Neural progenitor cell (in vitro differentiated cells): ENCODE results near the gene SBNO1. TPM values are rescaled to one million over a fixed set of nuclear protein-coding genes. Genes with fewer than 3 reads are reported as not detected.

ENCODE experiments used
- DNase-seq: peaks from one replicate; pipeline ENCODE4 v3.0.0-alpha.2; 2016; ENCODE audit warnings: low spot score
- H2AFZ ChIP-seq: fragments of 200-600 bp; sonication (generic); replicated peaks from 2 replicates; pipeline ENCODE4 v1.6.1; 2016; ENCODE audit warnings: antibody characterized with exemption
- H3F3A ChIP-seq: fragments of 200-600 bp; sonication (generic); 2 replicates; pipeline ENCODE4 v1.6.1; 2016; ENCODE audit warnings: antibody characterized with exemption, low read depth
- H3K27ac ChIP-seq: fragments of 200-600 bp; sonication (generic); 2 replicates; pipeline ENCODE4 v1.5.1; 2016; ENCODE audit warnings: mild to moderate bottlenecking
- H3K27me3 ChIP-seq: fragments of 200-600 bp; sonication (generic); 2 replicates; pipeline ENCODE4 v1.6.1; 2016; ENCODE audit warnings: mild to moderate bottlenecking, moderate library complexity
- H3K36me3 ChIP-seq: fragments of 200-600 bp; sonication (generic); 2 replicates; pipeline ENCODE4 v1.5.1; 2016
- H3K4me1 ChIP-seq: fragments of 200-600 bp; sonication (generic); 2 replicates; pipeline ENCODE4 v1.6.1; 2016; ENCODE audit warnings: mixed run types
- H3K4me2 ChIP-seq: fragments of 200-600 bp; sonication (generic); 2 replicates; pipeline ENCODE4 v1.6.1; 2016
- H3K4me3 ChIP-seq: fragments of 200-600 bp; sonication (generic); 2 replicates; pipeline ENCODE4 v1.5.1; 2016
- H3K79me2 ChIP-seq: fragments of 200-600 bp; sonication (generic); 2 replicates; pipeline ENCODE4 v1.6.1; 2016; ENCODE audit warnings: low read depth
- H3K9ac ChIP-seq: fragments of 200-600 bp; sonication (generic); 2 replicates; pipeline ENCODE4 v1.6.1; 2016
- H3K9me3 ChIP-seq: fragments of 200-600 bp; sonication (generic); 2 replicates; pipeline ENCODE4 v1.5.1; 2016; ENCODE audit warnings: low read depth
- H4K20me1 ChIP-seq: fragments of 200-600 bp; sonication (generic); 2 replicates; pipeline ENCODE4 v1.6.1; 2016; ENCODE audit warnings: low read depth
- H3K27ac Mint-ChIP-seq: 3 replicates; pipeline ENCODE4 v1.8.0; 2021; ENCODE audit warnings: mixed read lengths
- H3K27me3 Mint-ChIP-seq: 2 replicates; pipeline ENCODE4 v1.8.0; 2022; ENCODE audit warnings: low read depth, mild to moderate bottlenecking, inconsistent platforms, moderate library complexity, mixed read lengths; ENCODE audit not compliant: insufficient read depth
- H3K36me3 Mint-ChIP-seq: 3 replicates; pipeline ENCODE4 v1.8.0; 2021; ENCODE audit warnings: mixed read lengths
- H3K4me1 Mint-ChIP-seq: 3 replicates; pipeline ENCODE4 v1.8.0; 2021; ENCODE audit warnings: mixed read lengths
- H3K4me3 Mint-ChIP-seq: 3 replicates; pipeline ENCODE4 v1.8.0; 2021; ENCODE audit warnings: mild to moderate bottlenecking, moderate library complexity, mixed read lengths
- H3K9me3 Mint-ChIP-seq: 3 replicates; pipeline ENCODE4 v1.8.0; 2020; ENCODE audit warnings: mixed read lengths
- EZH2 ChIP-seq: fragments of 200-600 bp; sonication (generic); IDR thresholded peaks from 2 replicates; pipeline ENCODE4 v1.6.1; 2017; ENCODE audit warnings: antibody characterized with exemption, mild to moderate bottlenecking, moderate library complexity
- EZH2phosphoT487 ChIP-seq: fragments of 200-600 bp; sonication (generic); IDR thresholded peaks from 2 replicates; pipeline ENCODE4 v1.6.1; 2017; ENCODE audit warnings: antibody characterized with exemption
- total RNA-seq: library from RNA; depleted of rRNA; stranded (reverse); fragments of >200 nt; gene quantifications from 2 replicates; pipeline ENCODE4 v1.2.3, GENCODE V29; 2015; ENCODE audit warnings: low replicate concordance
- TF ChIP-seq, protein P1 (sequence below): fragments of 200-600 bp; sonication (generic); IDR thresholded peaks from 2 replicates; pipeline ENCODE4 v1.5.1; 2017; ENCODE audit warnings: antibody characterized with exemption, mild to moderate bottlenecking

SBNO1 gene
- total RNA-seq, 1 donor from 2014 or later = 81.6 TPM

DNA sequence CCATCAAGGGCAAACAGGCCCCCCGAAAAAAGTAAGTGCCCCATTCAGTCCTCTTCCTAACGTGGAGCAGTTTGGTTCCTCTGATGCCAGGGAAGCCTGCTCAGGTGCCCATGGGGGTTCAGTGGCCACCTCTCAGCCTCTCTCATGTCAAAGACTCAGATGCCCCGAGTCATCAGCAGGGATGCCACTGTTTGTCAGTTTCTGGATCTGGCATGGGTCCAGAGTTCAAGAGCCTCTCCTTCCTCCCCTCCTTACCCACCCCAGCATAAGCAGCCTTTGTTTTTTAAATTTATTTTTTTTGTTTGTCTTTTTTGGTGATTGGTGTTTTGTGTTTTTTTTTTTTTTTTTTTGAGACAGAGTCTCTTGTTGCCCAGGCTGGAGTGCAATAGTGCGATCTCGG is 30.6 kb upstream of the SBNO1 start:
- H3K27me3 Mint-ChIP-seq = peaks cover 4% of the 10 kb centered on the region
- Histone ChIP-seq H3K36me3 (no peaks in the 10 kb centered on the region), H3K79me2 (peaks cover 13% of the 10 kb centered on the region)

GRCh38 chr12:123393747-123394146 is 29.1 kb upstream of the SBNO1 start:
- Histone ChIP-seq H2AFZ (no peak overlapping the region), H3K36me3 (no peaks in the 10 kb centered on the region), H3K27me3 (peaks cover 12% of the 10 kb centered on the region), H3K9ac (no peak overlapping the region), H3K9me3 (no peaks in the 10 kb centered on the region), H3F3A (peaks cover 11% of the 10 kb centered on the region), H3K4me2 (no peak overlapping the region), H3K79me2 (peaks cover 17% of the 10 kb centered on the region), H3K4me1 (peaks cover 7% of the 10 kb centered on the region), H3K4me3 (no peak overlapping the region), H3K27ac (no peak overlapping the region), H4K20me1 (peaks cover 58% of the 10 kb centered on the region)
- Mint-ChIP-seq H3K27me3 (peaks cover 9% of the 10 kb centered on the region), H3K4me1 (peaks cover 11% of the 10 kb centered on the region), H3K9me3 (no peaks in the 10 kb centered on the region), H3K27ac (no peak overlapping the region), H3K4me3 (no peak overlapping the region), H3K36me3 (peaks cover 28% of the 10 kb centered on the region)
- TF ChIP-seq EZH2 (no peak), EZH2phosphoT487 (no peak)
- TF ChIP-seq, protein P1, sequence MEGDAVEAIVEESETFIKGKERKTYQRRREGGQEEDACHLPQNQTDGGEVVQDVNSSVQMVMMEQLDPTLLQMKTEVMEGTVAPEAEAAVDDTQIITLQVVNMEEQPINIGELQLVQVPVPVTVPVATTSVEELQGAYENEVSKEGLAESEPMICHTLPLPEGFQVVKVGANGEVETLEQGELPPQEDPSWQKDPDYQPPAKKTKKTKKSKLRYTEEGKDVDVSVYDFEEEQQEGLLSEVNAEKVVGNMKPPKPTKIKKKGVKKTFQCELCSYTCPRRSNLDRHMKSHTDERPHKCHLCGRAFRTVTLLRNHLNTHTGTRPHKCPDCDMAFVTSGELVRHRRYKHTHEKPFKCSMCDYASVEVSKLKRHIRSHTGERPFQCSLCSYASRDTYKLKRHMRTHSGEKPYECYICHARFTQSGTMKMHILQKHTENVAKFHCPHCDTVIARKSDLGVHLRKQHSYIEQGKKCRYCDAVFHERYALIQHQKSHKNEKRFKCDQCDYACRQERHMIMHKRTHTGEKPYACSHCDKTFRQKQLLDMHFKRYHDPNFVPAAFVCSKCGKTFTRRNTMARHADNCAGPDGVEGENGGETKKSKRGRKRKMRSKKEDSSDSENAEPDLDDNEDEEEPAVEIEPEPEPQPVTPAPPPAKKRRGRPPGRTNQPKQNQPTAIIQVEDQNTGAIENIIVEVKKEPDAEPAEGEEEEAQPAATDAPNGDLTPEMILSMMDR = no peak
- no peak for DNase-seq

More for the DNA sequence above, 30.6 kb upstream of the SBNO1 start:
- Mint-ChIP-seq H3K4me3 (no peak overlapping the region), H3K36me3 (peaks cover 32% of the 10 kb centered on the region), H3K9me3 (no peaks in the 10 kb centered on the region), H3K27ac (no peak overlapping the region), H3K4me1 (peaks cover 6% of the 10 kb centered on the region)
- Histone ChIP-seq H4K20me1 (peaks cover 60% of the 10 kb centered on the region), H3K27ac (no peak overlapping the region), H3K4me2 (no peak overlapping the region), H3K4me1 (peaks cover 4% of the 10 kb centered on the region), H3K9me3 (no peaks in the 10 kb centered on the region), H3K4me3 (no peak overlapping the region), H3K27me3 (peaks cover 7% of the 10 kb centered on the region), H3F3A (peaks cover 3% of the 10 kb centered on the region), H3K9ac (no peak overlapping the region), H2AFZ (no peak overlapping the region)
- TF ChIP-seq, protein P1 = no peak
- TF ChIP-seq EZH2phosphoT487 (no peak), EZH2 (no peak)
- DNase-seq = no peak

- DNase-seq = no peak
- H2AFZ ChIP-seq = no peak overlapping the region
- Mint-ChIP-seq H3K9me3 (no peaks in the 10 kb centered on the region), H3K4me1 (peaks cover 26% of the 10 kb centered on the region), H3K36me3 (peaks cover 28% of the 10 kb centered on the region), H3K4me3 (peak overlapping the region; percentile 94), H3K27me3 (peaks cover 9% of the 10 kb centered on the region), H3K27ac (no peak overlapping the region)
- no peak overlapping the region for H3K9ac ChIP-seq
- peaks cover 27% of the 10 kb centered on the region for H3F3A ChIP-seq
- H3K4me1 ChIP-seq = peaks cover 11% of the 10 kb centered on the region
- H4K20me1 ChIP-seq = peaks cover 55% of the 10 kb centered on the region
- no peak overlapping the region for H3K4me3 ChIP-seq
- peaks cover 24% of the 10 kb centered on the region for H3K79me2 ChIP-seq
- no peak for TF ChIP-seq EZH2phosphoT487
- TF ChIP-seq, protein P1 = no peak
- no peak for TF ChIP-seq EZH2
- H3K36me3 ChIP-seq = no peaks in the 10 kb centered on the region
- no peak overlapping the region for H3K27ac ChIP-seq
- H3K27me3 ChIP-seq = peaks cover 28% of the 10 kb centered on the region
- H3K4me2 ChIP-seq = no peak overlapping the region
- H3K9me3 ChIP-seq = no peaks in the 10 kb centered on the region
These were observed 27.1 kb upstream of the SBNO1 start for GRCh38 chr12:123391546-123392343.
